NT2/D1 (cell line): ENCODE results near the gene NPC1.
"Not testable (repeated sequence)": the region's sequence is repeated elsewhere in the genome, so short reads cannot be mapped to it uniquely, and the experiment has no call there.

Source experiments
- SUZ12 ChIP-seq: IDR thresholded peaks from 2 replicates; pipeline ENCODE4 v1.6.1; 2011; ENCODE audit not compliant: insufficient read length, insufficient read depth; ENCODE audit errors: extremely low read depth
- ZNF274 ChIP-seq: IDR thresholded peaks from 2 replicates; pipeline ENCODE4 v1.6.1; 2011; ENCODE audit warnings: mild to moderate bottlenecking, low read depth, low read length

DNA sequence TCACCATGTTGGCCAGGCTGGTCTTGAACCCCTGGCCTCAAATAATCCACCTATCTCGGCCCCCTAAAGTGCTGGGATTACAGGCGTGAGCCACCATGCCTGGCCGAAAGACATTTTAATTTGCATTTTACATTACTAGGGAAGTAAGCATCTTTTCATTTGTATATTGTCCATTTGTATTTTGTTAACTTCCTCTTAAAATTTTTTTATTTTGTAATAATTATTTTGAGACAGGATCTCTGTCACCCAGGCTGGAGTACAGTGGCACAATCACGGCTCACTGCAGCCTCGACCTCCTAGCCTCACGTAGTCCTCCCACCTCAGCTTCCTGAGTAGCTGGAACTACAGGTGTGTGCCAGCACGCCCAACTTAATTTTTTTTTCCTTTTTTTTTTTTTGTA lies 74.1 kb downstream of the NPC1 start:
- not testable (repeated sequence) for TF ChIP-seq SUZ12, ZNF274
